ENCODE data around the gene IL33.
"Not testable (repeated sequence)": the region's sequence is repeated elsewhere in the genome, so short reads cannot be mapped to it uniquely, and the experiment has no call there.

Gene IL33
- 0 reads per million in 4 experiments for total RNA-seq

GRCh38 chr9:6215562-6215961 lies at the start of gene IL33:
Gene IL33, plus strand, starts transcription at chr9:6215807. Its CDS starts 25,888 bp downstream, at chr9:6241695.
- DNase-seq: no peak

GRCh38 chr9:6171667-6172066 lies 43.9 kb upstream of the IL33 start:
- DNase-seq: no peak

GRCh38 chr9:6173914-6174313 lies 41.7 kb upstream of the IL33 start:
- no peak for DNase-seq

- not testable (repeated sequence) for DNase-seq
Observed at GRCh38 chr9:6182549-6183226, 32.9 kb upstream of the IL33 start.

GRCh38 chr9:6183227-6183551 lies 32.4 kb upstream of the IL33 start:
- DNase-seq: no peak

GRCh38 chr9:6183627-6184026 lies 32.0 kb upstream of the IL33 start:
- DNase-seq: no peak

- no peak for DNase-seq
Observed at GRCh38 chr9:6184749-6185645, 30.6 kb upstream of the IL33 start.

GRCh38 chr9:6186691-6187090 lies 28.9 kb upstream of the IL33 start:
- no peak for DNase-seq

GRCh38 chr9:6187272-6187671 lies 28.3 kb upstream of the IL33 start:
- DNase-seq: no peak

GRCh38 chr9:6188466-6188865 lies 27.1 kb upstream of the IL33 start:
- no peak for DNase-seq

- no peak for DNase-seq
Observed at GRCh38 chr9:6188906-6189305, 26.7 kb upstream of the IL33 start.

GRCh38 chr9:6194934-6195333 lies 20.7 kb upstream of the IL33 start:
- no peak for DNase-seq

GRCh38 chr9:6195714-6196360 lies 19.8 kb upstream of the IL33 start:
- no peak for DNase-seq

GRCh38 chr9:6197330-6197729 lies 18.3 kb upstream of the IL33 start:
- DNase-seq: no peak

- no peak for DNase-seq
Observed at GRCh38 chr9:6198251-6198650, 17.4 kb upstream of the IL33 start.

GRCh38 chr9:6199596-6199995 lies 16.0 kb upstream of the IL33 start:
- DNase-seq: no peak

- DNase-seq: no peak
Observed at GRCh38 chr9:6200761-6201160, 14.8 kb upstream of the IL33 start.

- DNase-seq: no peak
Observed at GRCh38 chr9:6209966-6210365, 5.6 kb upstream of the IL33 start.

GRCh38 chr9:6212722-6213375 lies 2.8 kb upstream of the IL33 start:
- DNase-seq: no peak

GRCh38 chr9:6214434-6214833 lies 1.2 kb upstream of the IL33 start:
- DNase-seq: no peak

GRCh38 chr9:6214903-6215302 lies 704 bp upstream of the IL33 start:
- no peak for DNase-seq

- no peak for DNase-seq
Observed at GRCh38 chr9:6216002-6216401, 395 bp downstream of the IL33 start.

GRCh38 chr9:6216951-6217350 lies 1.3 kb downstream of the IL33 start:
- no peak for DNase-seq
